GM19238 (cell line): Measurements from ENCODE around the gene MLLT6.

ENCODE experiments used
- DNase-seq: peaks from one replicate; pipeline ENCODE4 v3.0.0; 2011; ENCODE audit warnings: low spot score; ENCODE audit not compliant: insufficient read length

MLLT6 gene

DNA sequence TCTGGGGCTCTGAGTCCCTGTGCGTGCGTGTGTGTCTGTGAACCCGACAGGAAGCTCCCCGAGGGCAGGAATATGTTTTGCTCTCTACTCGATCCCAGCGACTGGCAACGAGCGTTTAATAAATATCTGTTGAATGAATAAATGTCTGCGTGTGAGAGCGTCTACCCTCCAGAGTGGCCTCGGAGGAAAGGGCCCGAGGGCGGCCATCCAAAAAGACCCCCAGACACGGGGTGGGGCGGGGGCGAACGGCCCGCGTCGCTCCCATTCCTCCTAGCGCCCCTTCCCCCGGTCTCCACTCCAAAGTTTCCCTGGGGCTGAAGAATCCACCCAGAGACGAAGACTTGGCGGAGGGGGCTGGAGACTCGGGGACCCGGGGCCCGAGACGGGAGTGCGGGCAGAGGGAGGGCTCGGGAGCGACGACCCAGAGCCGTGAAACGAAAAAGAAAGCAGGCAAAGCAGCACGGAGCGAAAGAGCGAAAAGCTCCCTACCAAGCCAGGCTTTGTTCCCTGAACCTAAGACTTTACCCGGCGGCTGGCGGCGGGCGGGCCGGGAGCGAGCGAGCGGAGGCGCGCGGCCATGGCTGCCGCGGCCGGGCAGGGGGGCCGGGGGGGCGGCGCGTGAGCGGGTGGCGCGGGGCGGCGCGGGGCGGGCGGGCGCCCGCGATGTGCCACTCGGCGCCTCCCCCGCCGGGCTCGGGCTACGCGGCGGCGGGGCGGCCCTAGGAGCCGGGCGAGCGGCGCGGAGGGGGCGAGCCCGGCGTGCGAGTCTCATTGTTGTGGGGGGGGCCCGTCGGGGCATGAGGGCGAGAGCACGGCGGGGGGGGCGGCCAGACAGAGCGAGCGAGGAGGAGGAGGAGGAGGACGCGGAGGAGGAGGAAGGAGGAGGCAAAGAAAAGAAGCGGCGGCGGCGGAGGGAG, at the start of gene MLLT6:
Gene MLLT6 (plus strand): TSS at position 668 of the 917 bp plus-strand sequence. CDS start 360 bp downstream, outside the sequence.
- DNase-seq: peak; percentile 79

GRCh38 chr17:38656959-38657823, 47.9 kb upstream of the MLLT6 start:
- no peak for DNase-seq

GRCh38 chr17:38657824-38658740, 47.0 kb upstream of the MLLT6 start:
- DNase-seq: no peak

- no peak for DNase-seq
Observed at GRCh38 chr17:38658741-38659345, 46.2 kb upstream of the MLLT6 start.

- no peak for DNase-seq
Observed at GRCh38 chr17:38659415-38659814, 45.7 kb upstream of the MLLT6 start.

GRCh38 chr17:38660097-38661025, 44.7 kb upstream of the MLLT6 start:
- no peak for DNase-seq

DNA sequence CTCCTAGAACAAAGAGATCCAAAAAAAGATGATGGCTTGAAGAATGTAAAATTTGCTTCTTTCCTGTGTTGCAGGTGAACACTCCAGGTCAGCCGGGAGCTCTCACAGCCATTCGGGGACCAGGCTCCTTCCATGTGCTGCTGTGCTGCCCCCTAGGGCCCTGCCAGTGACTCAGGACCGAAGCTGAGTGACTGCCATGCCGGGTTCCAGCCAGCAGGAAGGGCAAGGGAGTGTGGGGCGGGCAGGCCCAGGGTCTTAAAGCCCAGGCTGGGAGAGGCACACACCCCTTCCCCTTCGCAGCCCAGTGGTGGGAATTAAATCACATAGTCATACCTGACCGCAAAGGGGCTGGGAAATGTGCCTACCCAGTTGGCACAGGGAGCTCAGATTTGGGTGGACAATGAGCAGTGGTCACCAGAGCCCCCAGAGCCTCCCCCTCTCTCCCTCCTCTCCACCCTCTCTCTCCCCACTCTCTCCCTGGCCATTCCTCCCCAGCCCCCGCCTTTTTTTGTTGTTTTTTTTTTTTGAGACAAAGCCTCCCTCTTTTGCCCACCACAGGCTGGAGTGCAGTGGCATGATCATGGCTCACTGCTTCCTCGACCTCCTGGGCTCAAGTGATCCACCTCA, 41.8 kb upstream of the MLLT6 start:
- DNase-seq: peak; percentile 52

DNA sequence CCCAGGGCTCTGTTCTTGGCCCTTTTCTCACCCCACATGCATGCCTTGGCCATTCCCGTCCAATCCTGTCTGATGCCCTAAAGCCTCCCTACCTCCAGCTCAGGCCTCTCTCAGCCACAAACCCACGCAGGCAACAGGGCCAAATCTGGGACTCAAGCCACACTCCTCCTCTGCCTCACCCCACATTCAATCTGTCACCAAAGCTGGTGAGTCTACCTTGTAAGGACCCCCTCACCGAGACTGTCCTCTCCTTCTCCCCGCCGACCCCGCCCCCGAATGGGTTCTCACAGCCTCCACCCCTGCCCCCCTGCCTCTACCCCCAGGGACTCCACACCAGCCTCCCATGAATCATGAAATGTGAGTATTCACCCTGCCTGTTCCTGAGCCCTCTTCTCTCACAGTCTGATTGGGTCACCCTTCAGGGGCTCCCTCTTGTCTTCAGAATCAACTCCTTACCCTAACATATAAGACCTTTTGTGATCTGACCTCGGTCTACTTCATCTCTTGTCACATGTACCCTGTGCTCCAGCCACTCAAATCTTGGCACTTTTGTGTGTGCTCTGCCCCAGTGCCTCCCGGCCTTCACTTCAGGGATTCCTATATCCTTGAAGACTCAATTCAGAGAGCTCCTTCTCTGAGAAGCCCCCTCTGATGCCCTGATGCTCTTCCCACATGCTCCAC, 41.0 kb upstream of the MLLT6 start:
- DNase-seq: no peak

DNA sequence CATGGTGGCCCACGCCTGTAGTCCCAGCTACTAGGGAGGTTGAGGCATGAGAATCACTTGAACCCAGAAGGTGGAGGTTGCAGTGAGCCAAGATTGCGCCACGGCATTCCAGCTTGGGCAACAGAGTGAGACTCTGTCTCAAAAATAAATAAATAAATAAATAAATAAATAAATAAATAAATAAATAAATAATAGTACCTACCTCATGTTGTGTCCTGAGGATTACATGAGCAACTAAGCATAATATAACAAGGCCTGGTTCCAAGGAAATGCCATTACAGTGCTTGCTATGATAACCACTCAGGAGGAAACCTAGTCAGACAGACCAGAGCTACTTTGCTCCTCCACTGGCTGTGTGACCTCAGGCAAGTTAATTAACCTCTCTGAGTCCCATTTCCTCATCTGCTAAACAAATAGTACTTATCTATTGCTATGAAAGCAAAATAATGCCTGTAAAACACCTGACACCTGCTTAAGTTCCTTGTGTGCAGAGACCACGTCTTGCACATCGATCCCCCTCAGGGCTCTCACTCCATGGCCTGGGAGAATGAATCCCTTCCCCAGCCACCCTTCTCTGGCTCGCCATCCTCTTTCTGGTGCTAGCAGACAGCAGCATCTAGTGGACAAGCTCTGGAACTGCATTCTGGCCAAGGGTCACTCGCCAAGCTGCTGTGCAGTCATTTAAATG, 37.8 kb upstream of the MLLT6 start:
- DNase-seq: peak; percentile 70

GRCh38 chr17:38667787-38668122, 37.3 kb upstream of the MLLT6 start:
- no peak for DNase-seq

GRCh38 chr17:38669520-38669919, 35.6 kb upstream of the MLLT6 start:
- DNase-seq: no peak

- DNase-seq: no peak
Observed at GRCh38 chr17:38671939-38672720, 32.9 kb upstream of the MLLT6 start.

DNA sequence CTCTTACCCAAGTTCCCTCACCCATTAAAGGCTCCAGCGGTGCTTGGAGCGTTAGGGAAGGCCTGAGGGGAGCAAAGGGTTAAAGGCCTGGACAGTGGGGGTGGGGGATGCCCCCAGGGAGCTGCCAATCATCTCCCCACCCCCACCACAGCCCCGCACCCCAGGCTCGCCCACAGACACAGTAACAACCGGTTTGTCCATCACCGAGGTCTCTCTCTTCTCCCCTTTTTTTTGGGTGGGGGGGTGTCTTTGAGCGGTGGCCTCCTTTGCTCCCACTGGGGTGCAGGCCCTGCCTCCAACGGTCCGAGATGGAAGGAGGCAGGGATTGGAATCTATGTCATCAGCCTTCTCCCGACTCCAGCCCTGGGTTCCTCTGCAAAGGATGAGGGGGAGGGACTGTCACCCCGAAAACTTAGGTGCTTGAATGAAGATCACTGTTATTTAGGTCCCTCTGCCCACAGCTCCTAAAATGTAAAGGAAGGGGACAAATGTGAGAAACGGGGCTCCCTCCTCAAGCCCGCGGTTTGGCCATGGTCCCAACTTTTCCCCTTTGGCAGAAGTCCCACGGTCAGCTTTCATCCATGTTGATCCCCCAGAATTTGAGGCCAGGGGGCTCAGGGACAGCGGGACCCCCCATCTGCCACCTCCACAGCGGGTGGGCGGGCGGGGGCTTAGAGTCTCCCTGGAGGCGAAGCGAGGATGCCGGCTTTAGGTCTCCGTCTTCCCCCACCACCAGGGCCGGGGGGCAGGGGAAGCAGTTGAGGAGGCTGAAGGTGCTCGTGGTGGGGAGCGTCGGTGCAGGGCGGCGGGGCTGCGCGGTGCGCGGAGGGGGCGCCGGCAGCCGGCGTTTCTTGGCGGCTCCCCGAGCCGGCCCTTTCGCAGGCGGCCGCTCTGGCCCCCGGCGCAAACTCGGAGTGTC, 32.0 kb upstream of the MLLT6 start:
- DNase-seq: no peak

DNA sequence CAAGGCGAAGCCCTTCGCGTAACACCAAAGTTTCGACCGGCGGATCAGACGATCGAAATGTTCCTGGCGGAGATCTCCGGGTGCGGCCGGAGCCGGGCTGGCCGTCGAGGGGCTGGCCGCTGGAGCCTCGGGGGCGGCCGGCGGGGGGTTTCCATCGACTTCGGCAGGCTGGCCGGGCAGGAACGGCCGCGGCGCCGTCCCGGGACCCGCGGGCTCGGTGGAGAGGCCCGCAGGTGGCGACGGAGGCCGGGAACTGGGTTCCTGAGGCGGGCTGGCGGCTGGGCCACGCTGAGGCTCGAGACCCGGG, 31.4 kb upstream of the MLLT6 start:
- no peak for DNase-seq

GRCh38 chr17:38674014-38674748, 30.9 kb upstream of the MLLT6 start:
- no peak for DNase-seq
